ENCODE data around the gene TBL1XR1.

The TBL1XR1 gene

GRCh38 chr3:177137774-177138705 lies 59.2 kb downstream of the TBL1XR1 start:
- no peak for DNase-seq

GRCh38 chr3:177136741-177137140 lies 60.5 kb downstream of the TBL1XR1 start:
- DNase-seq, result no peak

DNA sequence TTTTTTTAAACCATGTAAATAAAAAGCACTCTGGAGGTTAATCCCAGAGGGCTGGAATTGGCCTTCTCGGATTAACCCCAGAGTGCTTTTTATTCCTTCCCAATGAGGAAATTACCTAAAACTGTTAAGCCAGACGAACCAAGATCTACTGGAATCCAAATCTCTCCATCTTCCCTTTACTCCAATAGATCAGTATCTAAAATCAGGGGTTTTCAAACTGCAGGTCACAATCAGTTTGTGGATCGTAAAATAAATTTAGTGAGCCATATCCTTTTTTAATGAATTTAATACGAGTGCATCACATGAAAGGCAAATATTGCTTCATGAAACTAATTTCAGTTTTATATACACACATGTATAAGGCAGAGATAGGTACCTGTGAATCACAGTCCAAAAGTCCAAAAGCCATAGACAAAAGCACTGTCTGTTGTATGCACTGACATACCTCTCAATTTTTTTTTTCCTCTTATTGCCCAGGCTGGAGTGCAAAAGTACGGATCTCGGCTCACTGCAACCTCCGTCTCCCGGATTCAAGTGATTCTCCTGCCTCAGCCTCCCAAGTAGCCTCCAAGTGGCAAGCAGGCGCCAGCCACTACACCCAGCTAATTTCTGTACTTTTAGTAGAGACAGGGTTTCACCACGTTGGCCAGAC lies 61.3 kb downstream of the TBL1XR1 start:
- DNase-seq, result no peak

GRCh38 chr3:177134816-177135210 lies 62.5 kb downstream of the TBL1XR1 start:
- no peak for DNase-seq

- no peak for DNase-seq
These were observed 63.1 kb downstream of the TBL1XR1 start for GRCh38 chr3:177133860-177134815.

- DNase-seq, result peak; percentile 47
These were observed 65.2 kb downstream of the TBL1XR1 start for GRCh38 chr3:177131927-177132636.

- DNase-seq, result no peak
These were observed 70.3 kb downstream of the TBL1XR1 start for GRCh38 chr3:177127008-177127407.

DNA sequence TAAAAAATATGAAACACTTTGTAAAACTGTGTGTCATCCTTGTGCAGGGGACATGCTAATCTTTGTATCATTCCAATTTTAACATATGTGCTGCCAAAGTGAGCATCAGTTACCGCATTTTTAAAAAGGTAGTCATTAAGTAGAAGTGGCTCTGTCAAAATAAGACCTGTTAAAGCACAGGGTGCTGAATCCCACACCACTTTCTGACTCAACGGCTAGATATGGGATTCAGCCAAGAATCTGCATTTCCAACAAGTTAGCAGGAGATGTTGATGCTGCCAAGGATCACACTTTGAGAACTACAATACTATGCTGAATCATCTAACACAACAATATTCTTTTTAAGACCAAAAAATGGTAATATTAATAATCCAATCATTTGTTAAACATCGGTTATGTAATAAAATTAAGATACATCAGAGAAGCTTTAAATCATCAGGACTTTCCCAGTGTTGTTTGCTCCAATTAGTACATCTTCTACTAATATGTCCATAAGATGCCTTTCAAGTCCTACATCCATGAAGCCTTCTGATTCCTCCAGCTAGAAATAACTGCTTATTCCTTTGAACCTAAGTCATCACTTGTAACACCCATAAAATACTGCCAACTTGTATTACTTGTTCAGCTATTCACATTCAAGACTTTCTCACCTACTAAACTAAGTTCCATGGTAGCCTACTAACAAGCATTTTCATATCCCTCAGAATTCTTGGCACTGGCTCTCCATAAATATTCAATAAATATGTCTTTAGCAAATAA lies 71.1 kb downstream of the TBL1XR1 start:
- no peak for DNase-seq

GRCh38 chr3:177124882-177125281 lies 72.4 kb downstream of the TBL1XR1 start:
- no peak for DNase-seq

- DNase-seq, result no peak
These were observed 73.5 kb downstream of the TBL1XR1 start for GRCh38 chr3:177123822-177124221.

DNA sequence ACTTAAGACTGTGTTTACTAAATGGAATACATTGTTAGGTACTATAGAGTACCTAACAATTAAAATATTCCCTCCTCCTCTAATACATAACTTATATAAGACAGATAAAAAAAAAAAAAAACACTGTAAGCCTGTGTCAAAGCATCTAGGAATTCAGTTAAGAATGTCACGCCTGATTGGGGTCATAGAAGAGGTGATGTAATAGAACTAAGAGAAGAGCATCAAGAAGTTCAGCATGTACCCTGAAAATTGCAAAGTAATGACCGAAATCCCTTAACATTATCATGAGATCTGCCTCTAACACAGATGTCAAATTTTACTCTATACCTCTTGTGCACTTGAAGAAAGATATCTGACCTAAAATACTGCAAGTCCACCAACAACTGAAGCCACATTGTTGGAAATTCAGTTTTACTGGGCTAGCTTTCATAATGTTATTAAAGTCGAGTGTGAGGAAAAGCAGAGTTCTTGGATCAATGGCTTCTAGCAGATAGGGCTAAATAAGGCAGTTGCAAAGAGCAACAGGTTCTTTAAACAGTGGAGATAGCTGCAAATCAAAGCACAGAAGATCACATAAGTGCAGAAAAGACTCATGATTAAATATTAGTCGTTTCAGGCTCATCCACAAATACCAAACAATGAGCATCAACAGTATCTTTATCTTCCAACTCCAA lies 75.0 kb downstream of the TBL1XR1 start:
- no peak for DNase-seq

- DNase-seq, result no peak
These were observed 77.5 kb downstream of the TBL1XR1 start for GRCh38 chr3:177119829-177120228.

DNA sequence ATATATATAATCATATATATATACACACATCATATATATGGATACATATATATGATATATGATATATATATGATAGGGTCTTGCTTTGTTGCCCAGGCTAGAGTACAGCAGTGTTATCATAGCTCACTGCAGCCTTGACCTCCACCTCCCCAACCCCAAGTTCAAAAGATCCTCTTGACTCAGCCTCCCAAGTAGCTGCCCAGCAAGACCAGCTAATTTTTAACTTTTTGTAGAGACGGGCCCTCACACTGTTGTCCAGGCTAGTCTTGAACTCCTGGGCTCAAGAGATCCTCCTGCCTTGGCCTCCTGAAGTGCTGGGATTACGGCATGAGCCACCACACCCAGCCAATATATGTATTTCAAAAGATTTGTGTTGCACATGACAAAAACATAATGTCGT lies 83.0 kb downstream of the TBL1XR1 start:
- no peak for DNase-seq

- no peak for DNase-seq
These were observed 85.7 kb downstream of the TBL1XR1 start for GRCh38 chr3:177111541-177111949.

DNA sequence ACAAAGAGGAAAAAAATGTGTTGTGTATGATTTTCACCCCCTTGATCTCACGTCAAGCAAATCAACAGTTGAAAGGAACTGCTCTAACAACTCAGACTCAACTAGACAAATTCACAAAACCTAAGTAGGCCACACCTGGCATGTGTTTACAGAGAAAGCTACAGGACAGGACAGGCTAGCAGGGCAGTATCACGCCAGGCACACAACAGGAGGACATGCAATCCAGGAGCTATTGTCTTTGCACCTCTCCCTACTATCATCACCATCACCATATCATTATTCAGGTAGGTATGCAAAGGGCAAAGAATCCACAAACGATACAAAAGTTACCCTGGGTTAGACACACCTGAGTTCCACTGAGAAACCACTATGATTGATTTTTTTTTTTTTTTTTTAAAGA lies 86.4 kb downstream of the TBL1XR1 start:
- no peak for DNase-seq

DNA sequence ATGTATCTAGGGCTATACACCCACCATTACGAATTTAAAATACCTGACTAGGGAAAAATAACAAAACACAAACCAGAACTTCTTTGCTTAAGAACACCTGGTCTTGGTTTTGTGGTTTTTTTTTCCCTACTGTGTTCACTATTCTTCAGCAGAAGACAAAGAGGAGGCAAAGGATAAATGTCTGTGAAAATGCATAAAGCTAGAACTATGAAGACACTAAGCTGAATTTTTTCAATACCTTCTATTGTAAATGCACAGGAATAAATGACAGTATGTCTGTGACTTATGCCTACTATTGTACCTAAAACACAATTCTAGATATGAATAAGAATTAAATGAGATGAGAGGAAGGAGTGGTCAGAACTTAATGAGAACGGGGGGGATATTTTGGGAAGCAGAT lies 86.9 kb downstream of the TBL1XR1 start:
- DNase-seq, result no peak

- no peak for DNase-seq
These were observed 87.5 kb downstream of the TBL1XR1 start for GRCh38 chr3:177109688-177110330.

DNA sequence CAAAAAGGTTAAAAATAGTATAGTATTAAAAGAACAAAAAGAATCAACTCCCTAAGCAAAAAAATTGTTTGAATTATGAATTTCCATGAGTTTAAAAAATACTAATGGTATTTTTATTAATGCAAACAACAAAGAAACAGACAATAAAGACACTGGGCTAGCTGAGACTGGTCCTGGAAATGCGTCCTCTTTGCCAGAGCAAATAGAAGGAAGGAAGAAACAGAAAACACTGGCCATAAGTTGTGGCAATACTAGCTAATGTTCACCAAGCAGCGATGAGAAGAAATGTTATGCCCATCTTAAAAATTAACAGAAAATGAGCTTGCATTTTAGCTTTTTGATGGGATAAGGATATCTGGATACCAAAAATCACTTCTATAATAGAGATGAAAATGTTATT lies 88.6 kb downstream of the TBL1XR1 start:
- DNase-seq, result no peak

GRCh38 chr3:177107461-177108239 lies 89.6 kb downstream of the TBL1XR1 start:
- DNase-seq, result no peak

DNA sequence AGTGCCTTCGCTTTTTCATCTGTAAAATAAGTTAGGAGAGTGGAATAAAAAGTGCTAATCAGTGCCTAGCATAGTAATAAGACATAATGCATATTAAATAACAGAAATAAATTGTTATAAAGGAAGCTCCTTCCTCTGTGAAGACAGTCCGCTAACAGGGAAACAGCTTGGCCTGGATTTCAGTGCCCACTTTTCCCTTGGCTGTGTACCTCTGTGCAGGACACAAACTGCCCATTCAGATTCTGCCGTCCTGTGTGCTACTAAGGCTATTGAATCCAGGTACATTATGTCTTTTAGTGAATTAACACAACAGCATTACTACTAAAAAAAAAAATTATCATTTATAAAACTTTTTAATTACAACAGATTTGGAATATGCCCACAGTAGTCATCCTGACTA lies 90.7 kb downstream of the TBL1XR1 start:
- no peak for DNase-seq

All from NCI-H524 treated with DMSO at 0.1 percent for 48 hours (cell line).